Measurements from ENCODE around the gene SV2C.

SV2C gene

DNA sequence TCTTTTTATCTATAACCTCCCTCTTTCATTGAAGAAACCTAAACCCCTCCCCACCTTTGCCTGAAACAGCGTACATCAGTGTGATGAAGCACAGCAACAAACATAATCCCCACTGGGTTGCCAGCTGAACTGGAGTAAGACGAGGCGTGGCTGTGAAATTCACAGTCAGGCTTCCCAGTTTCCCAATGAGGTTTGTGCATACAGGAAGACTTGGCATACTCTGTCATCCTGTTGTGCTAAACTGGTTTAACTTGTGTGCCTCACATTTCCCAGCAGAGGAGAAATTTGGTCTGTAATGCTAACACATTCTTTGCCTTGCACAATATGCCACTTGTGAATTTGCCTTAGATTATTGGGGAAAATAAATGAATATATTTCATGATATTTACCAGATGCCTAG lies 121.5 kb downstream of the SV2C start:
- H3K4me3 ChIP-seq (ENCODE audit: low read depth, low read length): no peak overlapping the region
- no peak for TF ChIP-seq CTCF (IDR thresholded peaks at IDR 0.05; ENCODE audit: low read depth, low read length)

DNA sequence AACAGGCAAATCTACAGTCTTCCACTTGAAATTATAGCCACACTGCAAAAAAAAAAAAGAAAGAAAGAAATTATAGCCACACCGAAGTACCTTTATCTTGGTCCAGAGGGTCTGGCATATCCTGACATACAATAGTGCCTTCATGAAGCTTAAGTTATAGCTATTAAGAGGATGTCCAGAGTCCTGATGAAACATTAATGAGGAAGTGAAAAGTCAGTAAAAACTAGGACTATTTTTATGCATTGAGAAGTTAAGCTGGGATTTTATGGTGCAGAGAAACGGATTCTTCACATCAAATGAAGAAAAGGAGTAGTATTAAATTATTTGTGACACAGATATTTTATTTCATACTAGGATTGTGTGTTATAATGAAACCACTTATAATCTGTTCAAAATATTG lies 123.9 kb downstream of the SV2C start:
- TF ChIP-seq CTCF (IDR thresholded peaks at IDR 0.05; ENCODE audit: low read depth, low read length): no peak

DNA sequence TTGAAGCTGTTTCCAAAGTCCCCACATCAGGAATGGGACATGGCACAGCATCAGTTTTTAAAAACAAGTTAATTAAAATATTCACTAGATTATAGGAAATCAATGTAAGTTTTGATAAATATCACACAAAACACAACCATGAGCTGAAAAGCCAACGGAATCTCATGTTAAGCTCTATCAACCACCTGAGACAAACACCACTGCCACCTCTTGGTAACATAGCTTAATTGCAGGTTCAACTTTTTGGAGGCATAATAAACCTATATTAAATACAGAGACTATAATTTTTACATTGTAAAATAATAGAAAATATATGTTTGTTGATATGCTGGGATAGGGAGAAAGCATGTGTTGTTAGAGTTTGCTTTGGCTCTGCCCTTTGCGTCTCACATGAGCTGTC lies 126.1 kb downstream of the SV2C start:
- TF ChIP-seq CTCF (IDR thresholded peaks at IDR 0.05; ENCODE audit: low read depth, low read length): no peak
- H3K4me3 ChIP-seq (ENCODE audit: low read depth, low read length): no peak overlapping the region

More for the DNA sequence above, 123.9 kb downstream of the SV2C start:
- no peak overlapping the region for H3K4me3 ChIP-seq (ENCODE audit: low read depth, low read length)

DNA sequence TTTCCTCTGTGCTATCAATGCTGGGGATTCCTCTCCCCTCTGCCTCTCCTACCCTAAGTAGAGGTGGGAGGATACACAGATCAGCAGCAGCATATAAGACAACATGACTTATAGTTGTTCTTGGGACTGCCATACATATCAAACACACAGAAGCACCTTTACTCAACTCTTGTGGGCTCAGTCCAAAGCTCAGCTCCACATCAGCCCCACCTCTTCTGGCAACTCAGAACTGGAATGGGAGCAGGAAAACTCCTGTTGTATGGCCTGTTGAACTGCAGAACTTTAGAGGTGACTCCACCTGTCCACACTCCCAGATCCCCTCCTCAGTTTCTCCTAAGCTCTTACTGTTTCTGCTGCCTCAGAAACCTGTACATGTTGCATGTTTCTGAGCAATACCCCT lies 127.8 kb downstream of the SV2C start:
- TF ChIP-seq CTCF (IDR thresholded peaks at IDR 0.05; ENCODE audit: low read depth, low read length): no peak
- no peak overlapping the region for H3K4me3 ChIP-seq (ENCODE audit: low read depth, low read length)

DNA sequence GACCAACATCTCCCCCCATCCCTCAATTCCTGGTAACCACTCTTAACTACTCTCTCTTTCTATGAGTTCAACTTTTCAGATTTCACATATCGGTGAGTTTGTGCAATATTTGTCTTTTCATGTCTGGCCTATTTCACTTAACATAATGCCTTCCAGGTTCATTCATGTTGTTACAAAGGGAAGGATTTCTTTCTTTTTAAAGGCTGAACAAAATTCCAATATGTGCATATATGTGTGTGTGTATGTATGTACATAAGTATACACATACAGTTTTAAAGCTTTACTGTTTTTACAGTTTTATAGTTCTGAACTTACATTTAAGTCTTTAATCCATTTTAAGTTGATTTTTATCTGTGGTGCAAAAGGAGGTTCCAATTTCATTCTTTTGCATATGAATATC lies 130.7 kb downstream of the SV2C start:
- TF ChIP-seq CTCF (IDR thresholded peaks at IDR 0.05; ENCODE audit: low read depth, low read length): no peak
- no peak overlapping the region for H3K4me3 ChIP-seq (ENCODE audit: low read depth, low read length)

DNA sequence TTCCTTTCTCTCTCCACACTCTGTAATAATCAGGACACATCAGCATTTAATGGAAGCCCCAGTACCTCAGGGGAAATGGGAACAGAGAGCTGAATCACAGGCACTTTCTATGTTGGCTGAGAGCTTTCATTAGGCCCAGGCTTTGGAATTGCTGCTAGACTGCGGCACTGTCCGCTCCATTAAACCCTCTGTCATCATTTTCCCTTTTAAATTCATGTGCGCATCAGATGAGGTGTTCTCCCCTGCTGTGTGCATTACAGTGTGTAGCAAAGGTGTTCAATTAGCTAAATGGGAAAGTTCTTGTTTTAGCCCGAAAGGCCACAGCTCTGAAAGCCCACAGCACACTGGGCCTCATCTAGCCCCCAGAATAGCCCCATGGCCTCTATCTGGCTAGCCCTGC lies 133.6 kb downstream of the SV2C start:
- no peak overlapping the region for H3K4me3 ChIP-seq (ENCODE audit: low read depth, low read length)
- TF ChIP-seq CTCF (IDR thresholded peaks at IDR 0.05; ENCODE audit: low read depth, low read length): no peak

GRCh38 chr5:76219636-76220035 lies 136.5 kb downstream of the SV2C start:
- no peak for TF ChIP-seq CTCF (IDR thresholded peaks at IDR 0.05; ENCODE audit: low read depth, low read length)

More at GRCh38 chr5:76219636-76220035, 136.5 kb downstream of the SV2C start:
- H3K4me3 ChIP-seq (ENCODE audit: low read depth, low read length): no peak overlapping the region
